HFF-Myc (cell line): ENCODE measurements around the gene STMND1.
A peak's percentile ranks its signal among the peaks of the same experiment; 100 is the strongest.

Experiments used
- DNase-seq: peaks from one replicate; pipeline ENCODE4 v3.0.0-alpha.2; 2011; ENCODE audit warnings: low read depth; ENCODE audit errors: extremely low read depth
- H3K4me3 ChIP-seq: replicated peaks from 2 replicates; pipeline ENCODE4 v1.5.1; 2011; ENCODE audit warnings: low read depth, mild to moderate bottlenecking, control low read depth, low read length
- CTCF ChIP-seq: IDR thresholded peaks from 2 replicates; pipeline ENCODE4 v1.5.1; 2012; ENCODE audit warnings: mild to moderate bottlenecking, low read depth, low read length, control low read depth; ENCODE audit errors: missing control alignments

The STMND1 gene

GRCh38 chr6:17096652-17097051, 5.2 kb upstream of the STMND1 start:
- no peak overlapping the region for H3K4me3 ChIP-seq
- no peak for DNase-seq
- no peak for TF ChIP-seq CTCF

- TF ChIP-seq CTCF: no peak
- no peak for DNase-seq
These were observed 3.9 kb upstream of the STMND1 start for GRCh38 chr6:17097982-17098381.

GRCh38 chr6:17098538-17098937, 3.3 kb upstream of the STMND1 start:
- DNase-seq: no peak
- H3K4me3 ChIP-seq: no peak overlapping the region
- no peak for TF ChIP-seq CTCF

More at GRCh38 chr6:17097982-17098381, 3.9 kb upstream of the STMND1 start:
- H3K4me3 ChIP-seq: no peak overlapping the region

DNA sequence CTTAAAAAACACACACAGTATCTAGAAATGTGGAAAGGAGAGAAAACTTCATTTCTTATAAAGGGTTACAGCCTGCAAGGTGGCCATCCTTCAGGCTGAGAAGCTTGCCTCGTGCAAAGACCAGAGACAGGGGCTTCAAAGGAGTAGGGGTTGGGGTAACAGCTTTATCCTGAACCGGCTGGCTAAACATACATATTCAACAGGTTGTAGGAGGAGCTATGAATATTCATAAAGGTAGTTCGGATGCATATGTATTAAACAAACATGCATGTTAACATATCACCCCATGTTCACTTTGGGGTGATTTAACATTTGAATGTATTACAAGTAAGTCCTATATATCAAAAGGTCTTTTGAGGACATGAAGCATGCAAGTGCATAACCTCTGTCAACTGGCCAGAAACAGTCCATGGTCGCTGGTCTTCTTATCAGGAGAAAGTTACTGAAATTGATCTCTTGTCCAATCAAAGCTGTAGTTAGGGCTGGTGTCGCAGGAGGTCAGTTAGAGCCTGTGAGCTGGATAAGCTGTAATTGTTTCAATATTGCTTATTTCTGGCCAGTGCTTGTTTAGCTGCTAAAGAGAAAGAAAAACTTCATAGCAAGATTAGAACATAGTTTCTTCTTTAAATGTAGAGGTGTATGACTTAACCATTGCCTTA, 2.3 kb upstream of the STMND1 start:
- H3K4me3 ChIP-seq: no peak overlapping the region
- DNase-seq: no peak
- TF ChIP-seq CTCF: no peak

- DNase-seq: no peak
- no peak overlapping the region for H3K4me3 ChIP-seq
- no peak for TF ChIP-seq CTCF
These were observed 1.0 kb upstream of the STMND1 start for GRCh38 chr6:17100806-17101205.

DNA sequence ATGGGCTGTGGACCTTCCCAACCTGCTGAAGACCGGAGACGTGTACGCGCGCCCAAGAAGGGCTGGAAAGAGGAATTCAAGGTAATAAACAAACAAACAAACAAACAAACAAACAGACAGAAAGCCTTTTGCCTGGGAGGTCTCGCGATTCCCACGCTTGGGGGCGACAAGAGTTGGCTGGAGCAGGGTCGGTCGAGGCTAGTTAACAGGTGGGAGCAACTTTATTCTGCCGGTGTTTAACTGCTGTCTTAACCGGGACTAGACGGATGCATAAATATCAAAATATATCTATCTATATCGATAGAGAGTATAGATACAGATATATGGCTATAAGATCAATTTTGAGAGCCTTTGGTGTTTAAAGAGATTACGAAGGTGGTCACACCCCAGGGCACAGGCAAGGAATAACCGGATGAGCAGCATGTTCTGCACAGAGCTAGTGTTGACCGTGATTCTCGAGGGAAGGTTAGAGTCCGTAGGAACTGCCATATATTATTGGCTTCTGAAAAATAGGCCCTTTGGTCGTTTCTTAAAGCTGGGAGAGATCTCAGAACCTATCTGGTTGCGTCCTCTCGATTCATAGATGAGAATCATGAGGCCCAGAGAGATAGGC, 514 bp downstream of the STMND1 start:
- H3K4me3 ChIP-seq: peak overlapping the region; percentile 42
- no peak for TF ChIP-seq CTCF
- no peak for DNase-seq
